Breast epithelium (tissue), 4 donors: ENCODE measurements around the gene USP34. TPM values are rescaled to one million over a fixed set of nuclear protein-coding genes. Genes with fewer than 3 reads are reported as not detected.

ENCODE experiments used
- DNase-seq, 2 donors: peaks; one replicate each; pipeline ENCODE4 v3.0.0-alpha.2; 2019; ENCODE audit warnings: low spot score in 2 of 2
- H3K27ac ChIP-seq, 2 donors: fragments of 200-600 bp; sonication (generic) in 1 of 2; one replicate each; pipeline ENCODE4 v1.5.1; 2016 to 2019; ENCODE audit warnings: mild to moderate bottlenecking in 1 of 2
- H3K27me3 ChIP-seq, 2 donors: fragments of 200-600 bp; sonication (generic) in 1 of 2; one replicate each; pipeline versions ENCODE4 v1.5.1 to v1.6.0; 2017 to 2019; ENCODE audit warnings: control low read depth in 1 of 2, mild to moderate bottlenecking in 1 of 2
- H3K36me3 ChIP-seq: fragments of 200-600 bp; one replicate; pipeline ENCODE4 v1.5.1; 2019
- H3K4me1 ChIP-seq, 2 donors: fragments of 200-600 bp; sonication (generic); one replicate each; pipeline ENCODE4 v1.5.1; 2016 to 2019; ENCODE audit warnings: control low read depth in 1 of 2
- H3K4me3 ChIP-seq, 3 donors: fragments of 200-600 bp; sonication (generic); 1 replicate in 2 of 3; 2 replicates in 1 of 3; pipeline ENCODE4 v1.5.1; 2016 to 2019; ENCODE audit warnings: mild to moderate bottlenecking in 3 of 3, moderate library complexity in 2 of 3
- H3K9me3 ChIP-seq, 2 donors: fragments of 200-600 bp; sonication (generic) in 1 of 2; one replicate each; pipeline ENCODE4 v1.5.1; 2016 to 2019; ENCODE audit warnings: control low read depth in 1 of 2
- CTCF ChIP-seq, 3 donors: fragments of 450-650 bp; IDR thresholded peaks; one replicate each; pipeline ENCODE4 v1.5.1; 2016 to 2017; ENCODE audit warnings: antibody characterized with exemption in 3 of 3, mild to moderate bottlenecking in 3 of 3, moderate library complexity in 3 of 3
- POLR2A ChIP-seq: fragments of 450-650 bp; IDR thresholded peaks from one replicate; pipeline ENCODE4 v1.6.1; 2016; ENCODE audit warnings: antibody characterized with exemption, mild to moderate bottlenecking, moderate library complexity
- POLR2AphosphoS5 ChIP-seq, 3 donors: sonication (generic); formaldehyde crosslinking; IDR thresholded peaks; one replicate each; pipeline ENCODE4 v1.6.1; 2017; ENCODE audit warnings: antibody characterized with exemption in 3 of 3
- intact Hi-C: fragments of 100-400 bp; cut with DNase I; formaldehyde crosslinking; loops from one replicate; pipeline ENCODE4 v1.15.1; 2023; ENCODE audit warnings: low total_unique reads
- total RNA-seq, 3 donors: library from RNA; depleted of rRNA; stranded (reverse); fragments of >200 nt; gene quantifications; one replicate each; pipeline ENCODE4 v1.1.0, GENCODE V29; 2016

Gene USP34
- total RNA-seq, 3 donors from 2014 or later, result 148 to 260 (median 189) TPM

GRCh38 chr2:61504949-61505348 lies 34.1 kb upstream of the USP34 start:
- H3K4me3 ChIP-seq, result no peak overlapping the region
- TF ChIP-seq CTCF (IDR thresholded peaks at IDR 0.05) (no peak), POLR2A (no peak), POLR2AphosphoS5 (IDR thresholded peaks at IDR 0.05) (no peak)
- H3K36me3 ChIP-seq, result no peaks in the 10 kb centered on the region
- H3K27ac ChIP-seq, result no peak overlapping the region
- H3K27me3 ChIP-seq, result no peaks in the 10 kb centered on the region
- intact Hi-C loops, result no loop called here
- H3K9me3 ChIP-seq, result no peaks in the 10 kb centered on the region
- H3K4me1 ChIP-seq, result no peaks in the 10 kb centered on the region
- no peak for DNase-seq

GRCh38 chr2:61499060-61499459 lies 28.2 kb upstream of the USP34 start:
- intact Hi-C loops, result no loop called here

GRCh38 chr2:61493523-61493942 lies 22.6 kb upstream of the USP34 start:
- no peaks in the 10 kb centered on the region for H3K4me1 ChIP-seq
- no peak overlapping the region for H3K4me3 ChIP-seq
- no peaks in the 10 kb centered on the region for H3K27me3 ChIP-seq
- H3K27ac ChIP-seq, result no peak overlapping the region
- intact Hi-C loops, result no loop called here
- H3K36me3 ChIP-seq, result peaks cover 11% of the 10 kb centered on the region
- DNase-seq, result no peak
- no peaks in the 10 kb centered on the region for H3K9me3 ChIP-seq
- TF ChIP-seq POLR2AphosphoS5 (IDR thresholded peaks at IDR 0.05) (no peak), POLR2A (no peak), CTCF (IDR thresholded peaks at IDR 0.05) (no peak)

More at GRCh38 chr2:61499060-61499459, 28.2 kb upstream of the USP34 start:
- Histone ChIP-seq H3K4me1 (no peaks in the 10 kb centered on the region), H3K4me3 (no peak overlapping the region), H3K27me3 (no peaks in the 10 kb centered on the region), H3K36me3 (peaks cover 8% of the 10 kb centered on the region), H3K27ac (no peak overlapping the region), H3K9me3 (no peaks in the 10 kb centered on the region)
- no peak for TF ChIP-seq POLR2A
- TF ChIP-seq POLR2AphosphoS5 (IDR thresholded peaks at IDR 0.05), result no peak
- TF ChIP-seq CTCF (IDR thresholded peaks at IDR 0.05), result no peak
- DNase-seq, result no peak

- peaks cover 4% of the 10 kb centered on the region for H3K36me3 ChIP-seq
- DNase-seq, result no peak
- no peak overlapping the region for H3K27ac ChIP-seq
- no peak for TF ChIP-seq CTCF (IDR thresholded peaks at IDR 0.05)
- TF ChIP-seq POLR2AphosphoS5 (IDR thresholded peaks at IDR 0.05), result no peak
- no peak for TF ChIP-seq POLR2A
- intact Hi-C loops, result no loop called here
- no peaks in the 10 kb centered on the region for H3K9me3 ChIP-seq
- no peaks in the 10 kb centered on the region for H3K4me1 ChIP-seq
- H3K27me3 ChIP-seq, result no peaks in the 10 kb centered on the region
- no peak overlapping the region for H3K4me3 ChIP-seq
Measured at GRCh38 chr2:61492476-61492875, 21.6 kb upstream of the USP34 start.

- H3K4me1 ChIP-seq, result no peaks in the 10 kb centered on the region
- intact Hi-C loops, result loop anchor here (5.0 to 10.0 kb wide), 2 partner anchors 50 to 178 kb away; no protein-coding TSS in a partner anchor
- H3K9me3 ChIP-seq, result no peaks in the 10 kb centered on the region
- no peak for DNase-seq
- no peak overlapping the region for H3K4me3 ChIP-seq
- TF ChIP-seq POLR2AphosphoS5 (IDR thresholded peaks at IDR 0.05) (no peak), CTCF (IDR thresholded peaks at IDR 0.05) (no peak), POLR2A (no peak)
- H3K27me3 ChIP-seq, result no peaks in the 10 kb centered on the region
- no peak overlapping the region for H3K27ac ChIP-seq
- H3K36me3 ChIP-seq, result no peaks in the 10 kb centered on the region
Measured at GRCh38 chr2:61485281-61485680, 14.4 kb upstream of the USP34 start.
